ENCODE measurements around the gene MRPL55. TPM values are rescaled to one million over a fixed set of nuclear protein-coding genes. Genes with fewer than 3 reads are reported as not detected.

Gene MRPL55
- total RNA-seq, 1 donor from 2014 or later: 42.4 TPM

DNA sequence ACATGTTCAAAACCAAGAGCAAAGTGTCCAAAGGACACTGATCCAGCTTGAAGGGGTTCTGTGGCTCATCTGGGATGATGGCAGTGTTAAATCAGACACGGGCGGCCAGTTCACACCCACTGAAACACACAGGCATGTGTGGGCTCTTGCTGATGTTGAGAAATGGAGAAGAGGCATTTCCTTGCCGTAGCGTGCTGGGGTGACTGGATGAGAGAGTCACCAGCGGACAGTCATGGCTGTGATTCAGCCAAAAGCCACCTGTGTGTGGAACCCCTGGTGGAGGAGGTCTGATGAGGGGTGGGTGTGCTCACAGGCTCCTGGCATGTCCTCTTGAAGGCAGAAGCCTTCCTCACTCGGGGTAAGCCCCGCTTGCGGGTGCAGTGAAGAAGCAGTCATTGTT lies 13.2 kb downstream of the MRPL55 start:
- Mint-ChIP-seq H3K36me3 (peaks cover 62% of the 10 kb centered on the region), H3K9me3 (peaks cover 41% of the 10 kb centered on the region), H3K4me3 (no peak overlapping the region), H3K4me1 (peaks cover 7% of the 10 kb centered on the region), H3K27ac (peak overlapping the region; percentile 83), H3K27me3 (ENCODE audit: insufficient read depth, low read depth) (peaks cover 8% of the 10 kb centered on the region)
- TF ChIP-seq, protein P1, sequence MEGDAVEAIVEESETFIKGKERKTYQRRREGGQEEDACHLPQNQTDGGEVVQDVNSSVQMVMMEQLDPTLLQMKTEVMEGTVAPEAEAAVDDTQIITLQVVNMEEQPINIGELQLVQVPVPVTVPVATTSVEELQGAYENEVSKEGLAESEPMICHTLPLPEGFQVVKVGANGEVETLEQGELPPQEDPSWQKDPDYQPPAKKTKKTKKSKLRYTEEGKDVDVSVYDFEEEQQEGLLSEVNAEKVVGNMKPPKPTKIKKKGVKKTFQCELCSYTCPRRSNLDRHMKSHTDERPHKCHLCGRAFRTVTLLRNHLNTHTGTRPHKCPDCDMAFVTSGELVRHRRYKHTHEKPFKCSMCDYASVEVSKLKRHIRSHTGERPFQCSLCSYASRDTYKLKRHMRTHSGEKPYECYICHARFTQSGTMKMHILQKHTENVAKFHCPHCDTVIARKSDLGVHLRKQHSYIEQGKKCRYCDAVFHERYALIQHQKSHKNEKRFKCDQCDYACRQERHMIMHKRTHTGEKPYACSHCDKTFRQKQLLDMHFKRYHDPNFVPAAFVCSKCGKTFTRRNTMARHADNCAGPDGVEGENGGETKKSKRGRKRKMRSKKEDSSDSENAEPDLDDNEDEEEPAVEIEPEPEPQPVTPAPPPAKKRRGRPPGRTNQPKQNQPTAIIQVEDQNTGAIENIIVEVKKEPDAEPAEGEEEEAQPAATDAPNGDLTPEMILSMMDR (IDR thresholded peaks at IDR 0.05): no peak
- TF ChIP-seq EZH2phosphoT487 (IDR thresholded peaks at IDR 0.05) (no peak), EZH2 (IDR thresholded peaks at IDR 0.05) (no peak)
- H3K4me1 ChIP-seq: no peaks in the 10 kb centered on the region
- peaks cover 59% of the 10 kb centered on the region for H4K20me1 ChIP-seq (ENCODE audit: low read depth)
- H3K4me3 ChIP-seq: no peak overlapping the region
- no peak overlapping the region for H3K9ac ChIP-seq
- H3K27me3 ChIP-seq: no peaks in the 10 kb centered on the region
- H3K4me2 ChIP-seq: no peak overlapping the region
- no peak overlapping the region for H2AFZ ChIP-seq (replicated peaks)
- no peak overlapping the region for H3K27ac ChIP-seq
- peaks cover 4% of the 10 kb centered on the region for H3F3A ChIP-seq (ENCODE audit: low read depth)
- no peaks in the 10 kb centered on the region for H3K9me3 ChIP-seq (ENCODE audit: low read depth)
- H3K79me2 ChIP-seq (ENCODE audit: low read depth): peaks cover 64% of the 10 kb centered on the region
- no peak for DNase-seq (ENCODE audit: low spot score)
- no peaks in the 10 kb centered on the region for H3K36me3 ChIP-seq

DNA sequence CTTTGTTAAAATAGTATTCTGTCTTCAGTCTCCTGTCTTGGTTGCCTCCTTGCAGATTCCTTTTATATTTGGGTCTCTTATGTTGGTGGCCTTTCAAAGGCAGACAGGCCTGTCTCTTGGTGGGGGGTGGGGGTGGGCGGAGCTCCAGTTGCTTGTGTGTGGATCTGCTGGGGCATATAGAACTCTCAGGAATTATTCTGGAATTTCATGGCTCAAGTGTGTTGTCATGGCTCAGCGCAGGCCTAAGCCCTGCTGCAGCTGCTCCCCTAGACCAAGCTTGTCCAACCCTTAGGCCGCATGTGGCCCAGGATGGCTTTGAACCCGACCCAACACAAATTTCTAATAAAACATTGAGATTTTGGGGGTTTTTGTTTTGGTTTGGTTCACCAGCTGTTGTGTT lies 13.9 kb downstream of the MRPL55 start:
- peaks cover 65% of the 10 kb centered on the region for H3K36me3 Mint-ChIP-seq
- H3K4me3 Mint-ChIP-seq: no peak overlapping the region

DNA sequence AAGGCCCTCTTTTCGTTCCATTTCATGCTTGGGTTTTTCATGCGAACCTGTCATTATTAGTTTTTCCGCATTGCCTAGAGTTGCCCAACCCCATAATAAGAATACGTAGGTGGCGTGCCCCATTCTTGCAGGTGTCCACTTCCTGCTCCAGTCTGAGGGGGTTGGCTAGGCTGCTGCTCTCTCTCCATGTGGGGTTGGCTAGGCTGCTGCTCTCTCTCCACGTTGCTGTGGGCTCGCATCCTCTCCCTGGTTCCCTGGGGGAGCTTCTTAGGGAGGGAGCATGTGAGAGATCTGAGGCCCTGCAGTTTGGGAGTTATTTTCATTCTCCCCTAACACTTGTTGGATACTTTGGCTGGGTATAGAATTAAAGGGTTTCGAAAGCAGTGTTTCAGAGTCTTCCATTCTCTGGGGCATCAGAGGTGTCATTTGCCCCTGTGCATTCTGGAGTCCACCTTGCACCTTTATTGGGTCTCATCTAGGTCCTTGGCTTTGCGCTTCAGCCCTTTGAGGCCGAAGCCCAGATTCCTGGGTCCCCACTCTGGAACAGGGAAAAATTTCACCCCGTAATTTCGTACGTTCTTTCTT lies 14.6 kb downstream of the MRPL55 start:
- peaks cover 13% of the 10 kb centered on the region for H3K4me1 Mint-ChIP-seq
- no peak overlapping the region for H3K4me3 Mint-ChIP-seq
- peaks cover 8% of the 10 kb centered on the region for H3K27me3 Mint-ChIP-seq (ENCODE audit: insufficient read depth, low read depth)
- H3K4me2 ChIP-seq: no peak overlapping the region
- H3K27ac Mint-ChIP-seq: no peak overlapping the region
- H3K36me3 Mint-ChIP-seq: peaks cover 68% of the 10 kb centered on the region
- H3K27ac ChIP-seq: no peak overlapping the region
- H3K9me3 ChIP-seq (ENCODE audit: low read depth): no peaks in the 10 kb centered on the region
- H3K27me3 ChIP-seq: no peaks in the 10 kb centered on the region
- H3K79me2 ChIP-seq (ENCODE audit: low read depth): peaks cover 78% of the 10 kb centered on the region
- no peak overlapping the region for H3K4me3 ChIP-seq
- H3F3A ChIP-seq (ENCODE audit: low read depth): peaks cover 4% of the 10 kb centered on the region
- peaks cover 41% of the 10 kb centered on the region for H3K9me3 Mint-ChIP-seq
- TF ChIP-seq EZH2phosphoT487 (IDR thresholded peaks at IDR 0.05) (no peak), EZH2 (IDR thresholded peaks at IDR 0.05) (no peak)
- TF ChIP-seq, protein P1 (IDR thresholded peaks at IDR 0.05): no peak
- H2AFZ ChIP-seq (replicated peaks): no peak overlapping the region
- no peak overlapping the region for H3K9ac ChIP-seq
- no peaks in the 10 kb centered on the region for H3K4me1 ChIP-seq
- H4K20me1 ChIP-seq (ENCODE audit: low read depth): peaks cover 68% of the 10 kb centered on the region
- no peaks in the 10 kb centered on the region for H3K36me3 ChIP-seq
- no peak for DNase-seq (ENCODE audit: low spot score)

More for the DNA sequence above, 13.9 kb downstream of the MRPL55 start:
- no peak for DNase-seq (ENCODE audit: low spot score)
- no peaks in the 10 kb centered on the region for H3K27me3 ChIP-seq
- no peak overlapping the region for H3K9ac ChIP-seq
- no peak for TF ChIP-seq EZH2 (IDR thresholded peaks at IDR 0.05)
- TF ChIP-seq EZH2phosphoT487 (IDR thresholded peaks at IDR 0.05): no peak
- TF ChIP-seq, protein P1 (IDR thresholded peaks at IDR 0.05): no peak
- no peak overlapping the region for H3K4me3 ChIP-seq
- H3K9me3 Mint-ChIP-seq: peaks cover 41% of the 10 kb centered on the region
- peaks cover 4% of the 10 kb centered on the region for H3F3A ChIP-seq (ENCODE audit: low read depth)
- H2AFZ ChIP-seq (replicated peaks): no peak overlapping the region
- H3K4me1 ChIP-seq: no peaks in the 10 kb centered on the region
- no peak overlapping the region for H3K27ac Mint-ChIP-seq
- H3K27ac ChIP-seq: no peak overlapping the region
- H4K20me1 ChIP-seq (ENCODE audit: low read depth): peaks cover 62% of the 10 kb centered on the region
- peaks cover 8% of the 10 kb centered on the region for H3K27me3 Mint-ChIP-seq (ENCODE audit: insufficient read depth, low read depth)
- no peak overlapping the region for H3K4me2 ChIP-seq
- no peaks in the 10 kb centered on the region for H3K9me3 ChIP-seq (ENCODE audit: low read depth)
- H3K36me3 ChIP-seq: no peaks in the 10 kb centered on the region
- peaks cover 10% of the 10 kb centered on the region for H3K4me1 Mint-ChIP-seq
- H3K79me2 ChIP-seq (ENCODE audit: low read depth): peaks cover 72% of the 10 kb centered on the region
